HL-60 (cell line): ENCODE results near the gene VSTM2L.

Experiments
- DNase-seq, 2 experiments: peaks; one replicate each; pipeline ENCODE4 v3.0.0-alpha.2; 2010 to 2020; ENCODE audit warnings: low read depth in 1 of 2, low spot score in 1 of 2
- H3K27ac ChIP-seq: fragments of 250-450 bp; sonication (Bioruptor Pico); replicated peaks from 2 replicates; pipeline ENCODE4 v1.5.1; 2020; ENCODE audit warnings: mild to moderate bottlenecking, moderate library complexity
- H3K27me3 ChIP-seq: fragments of 250-450 bp; sonication (Bioruptor Pico); 2 replicates; pipeline ENCODE4 v1.5.1; 2021; ENCODE audit warnings: mild to moderate bottlenecking, moderate library complexity; ENCODE audit not compliant: insufficient read depth, poor library complexity, severe bottlenecking
- H3K4me3 ChIP-seq: replicated peaks from 2 replicates; pipeline ENCODE4 v1.5.1; 2011; ENCODE audit warnings: mild to moderate bottlenecking, control low read depth, low read length; ENCODE audit not compliant: insufficient read depth
- GABPA ChIP-seq: IDR thresholded peaks from 2 replicates; pipeline ENCODE4 v1.6.1; 2012; ENCODE audit warnings: low read depth
- POLR2AphosphoS5 ChIP-seq: IDR thresholded peaks from 2 replicates; pipeline ENCODE4 v1.6.1; 2012; ENCODE audit warnings: low read depth
- REST ChIP-seq: IDR thresholded peaks from 2 replicates; pipeline ENCODE4 v1.6.1; 2012; ENCODE audit warnings: low read depth; ENCODE audit not compliant: insufficient replicate concordance
- SPI1 ChIP-seq: IDR thresholded peaks from 2 replicates; pipeline ENCODE4 v1.6.1; 2012; ENCODE audit warnings: low read depth, mild to moderate bottlenecking, borderline replicate concordance
- TF ChIP-seq, protein P1 (sequence below): IDR thresholded peaks from one replicate; pipeline ENCODE4 v1.5.1; 2011; ENCODE audit warnings: low read length, control low read depth, inconsistent platforms; ENCODE audit not compliant: insufficient read depth

The VSTM2L gene

GRCh38 chr20:37928996-37929682 lies 26.2 kb downstream of the VSTM2L start:
- Histone ChIP-seq H3K4me3 (no peak overlapping the region), H3K27me3 (no peaks in the 10 kb centered on the region), H3K27ac (no peak overlapping the region)
- no peak for DNase-seq
- TF ChIP-seq POLR2AphosphoS5 (no peak), GABPA (no peak), SPI1 (no peak), REST (no peak)
- TF ChIP-seq, protein P1, sequence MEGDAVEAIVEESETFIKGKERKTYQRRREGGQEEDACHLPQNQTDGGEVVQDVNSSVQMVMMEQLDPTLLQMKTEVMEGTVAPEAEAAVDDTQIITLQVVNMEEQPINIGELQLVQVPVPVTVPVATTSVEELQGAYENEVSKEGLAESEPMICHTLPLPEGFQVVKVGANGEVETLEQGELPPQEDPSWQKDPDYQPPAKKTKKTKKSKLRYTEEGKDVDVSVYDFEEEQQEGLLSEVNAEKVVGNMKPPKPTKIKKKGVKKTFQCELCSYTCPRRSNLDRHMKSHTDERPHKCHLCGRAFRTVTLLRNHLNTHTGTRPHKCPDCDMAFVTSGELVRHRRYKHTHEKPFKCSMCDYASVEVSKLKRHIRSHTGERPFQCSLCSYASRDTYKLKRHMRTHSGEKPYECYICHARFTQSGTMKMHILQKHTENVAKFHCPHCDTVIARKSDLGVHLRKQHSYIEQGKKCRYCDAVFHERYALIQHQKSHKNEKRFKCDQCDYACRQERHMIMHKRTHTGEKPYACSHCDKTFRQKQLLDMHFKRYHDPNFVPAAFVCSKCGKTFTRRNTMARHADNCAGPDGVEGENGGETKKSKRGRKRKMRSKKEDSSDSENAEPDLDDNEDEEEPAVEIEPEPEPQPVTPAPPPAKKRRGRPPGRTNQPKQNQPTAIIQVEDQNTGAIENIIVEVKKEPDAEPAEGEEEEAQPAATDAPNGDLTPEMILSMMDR: no peak

- DNase-seq: no peak
- TF ChIP-seq REST: no peak
- TF ChIP-seq SPI1: no peak
- no peak for TF ChIP-seq POLR2AphosphoS5
- TF ChIP-seq, protein P1: no peak
- no peak for TF ChIP-seq GABPA
- Histone ChIP-seq H3K4me3 (no peak overlapping the region), H3K27ac (no peak overlapping the region), H3K27me3 (no peaks in the 10 kb centered on the region)
Observed at GRCh38 chr20:37929683-37930014, 26.7 kb downstream of the VSTM2L start.

DNA sequence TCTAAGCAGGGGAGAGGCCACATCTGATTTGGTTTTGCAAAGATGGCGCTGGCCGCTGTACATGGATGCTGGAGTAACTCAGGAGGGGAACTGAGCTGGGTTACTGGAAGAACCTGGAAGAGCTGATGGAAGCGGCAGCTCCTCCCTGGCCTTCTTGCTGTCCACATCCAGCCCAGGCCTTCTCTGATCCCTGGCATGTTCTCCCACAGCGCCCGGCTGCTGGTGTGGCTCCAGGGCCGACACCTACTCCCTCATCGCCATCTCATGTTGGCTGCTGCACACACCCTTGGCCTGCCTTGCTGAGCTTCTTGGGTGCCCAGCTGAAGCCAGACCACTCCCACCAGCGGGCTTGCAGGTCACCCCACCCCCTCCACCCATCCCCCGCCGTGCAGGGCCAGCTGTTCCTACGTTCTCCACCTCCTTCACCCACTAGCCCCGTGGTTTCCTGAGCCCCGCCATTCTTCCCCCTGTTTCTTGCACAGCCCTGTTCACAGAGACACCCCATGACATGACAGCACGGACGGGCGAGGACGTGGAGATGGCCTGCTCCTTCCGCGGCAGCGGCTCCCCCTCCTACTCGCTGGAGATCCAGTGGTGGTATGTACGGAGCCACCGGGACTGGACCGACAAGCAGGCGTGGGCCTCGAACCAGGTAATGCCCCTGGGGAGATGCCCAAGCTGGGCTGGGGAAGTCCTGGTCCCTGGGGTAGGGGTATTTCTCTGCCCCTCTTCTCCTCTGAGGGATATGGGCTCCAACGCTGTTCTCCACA lies 28.4 kb downstream of the VSTM2L start:
- Histone ChIP-seq H3K27me3 (no peaks in the 10 kb centered on the region), H3K27ac (no peak overlapping the region), H3K4me3 (no peak overlapping the region)
- TF ChIP-seq, protein P1: no peak
- TF ChIP-seq REST (no peak), SPI1 (no peak), POLR2AphosphoS5 (no peak), GABPA (no peak)
- DNase-seq: no peak
